SK-N-SH (cell line): ENCODE data around the gene RPUSD3. TPM values are rescaled to one million over a fixed set of nuclear protein-coding genes. Genes with fewer than 3 reads are reported as not detected.

Experiments used
- CTCF ChIA-PET: fragments of 300-600, 350-600 bp; formaldehyde crosslinking; extraction: SDS; loops from one replicate; lab custom pipeline; 2021; lab: Yijun Ruan, JAX
- POLR2A ChIA-PET: fragments of 350-600 bp; sonication (Branson Sonifier 250); formaldehyde crosslinking; extraction: SDS; loops from one replicate; lab custom pipeline; 2020; ENCODE audit warnings: antibody characterized with exemption, inconsistent platforms; lab: Yijun Ruan, JAX
- DNase-seq: peaks from one replicate; pipeline ENCODE4 v3.0.0; 2012
- H2AFZ ChIP-seq: fragments of 200-600 bp; sonication (generic); 2 replicates; pipeline ENCODE4 v1.8.1; 2016; ENCODE audit warnings: antibody characterized with exemption, mild to moderate bottlenecking, low read depth
- H3F3A ChIP-seq: fragments of 200-600 bp; sonication (generic); replicated peaks from 2 replicates; pipeline ENCODE3; 2016; ENCODE audit warnings: antibody characterized with exemption, mild to moderate bottlenecking; ENCODE audit not compliant: insufficient read depth
- H3K27ac ChIP-seq, 2 experiments: fragments of 200-500 bp in 1 of 2; fragments of 200-600 bp in 1 of 2; sonication (Bioruptor generic) in 1 of 2; sonication (generic), shearing (Covaris generic) in 1 of 2; 2 replicates each; pipeline versions ENCODE4 v1.5.1 to v1.6.1; 2014 to 2016; ENCODE audit warnings: low read depth in 2 of 2, inconsistent platforms in 1 of 2, low read length in 1 of 2, mild to moderate bottlenecking in 1 of 2, mixed read lengths in 1 of 2
- H3K27me3 ChIP-seq: fragments of 200-600 bp; sonication (generic), shearing (Covaris generic); 2 replicates; pipeline ENCODE4 v1.6.1; 2016; ENCODE audit warnings: mixed run types; ENCODE audit not compliant: insufficient read depth
- H3K36me3 ChIP-seq, 2 experiments: fragments of 200-500 bp in 1 of 2; fragments of 200-600 bp in 1 of 2; sonication (Bioruptor generic) in 1 of 2; sonication (generic) in 1 of 2; replicated peaks in 1 of 2; 2 replicates each; pipeline versions ENCODE3 to v1.5.1; 2014 to 2016; ENCODE audit warnings: low read length in 1 of 2, mild to moderate bottlenecking in 1 of 2; ENCODE audit not compliant: insufficient read depth in 2 of 2, control insufficient read depth in 1 of 2
- H3K4me1 ChIP-seq, 2 experiments: fragments of 200-500 bp in 1 of 2; fragments of 200-600 bp in 1 of 2; sonication (Bioruptor generic) in 1 of 2; sonication (generic), shearing (Covaris generic) in 1 of 2; 2 replicates each; pipeline versions ENCODE4 v1.5.1 to v1.6.1; 2014 to 2016; ENCODE audit warnings: low read depth in 1 of 2, low read length in 1 of 2, mixed run types in 1 of 2; ENCODE audit not compliant: insufficient read depth in 2 of 2, control insufficient read depth in 1 of 2
- H3K4me2 ChIP-seq: fragments of 200-600 bp; sonication (generic), shearing (Covaris generic); 2 replicates; pipeline ENCODE4 v1.6.1; 2017; ENCODE audit warnings: mixed run types
- H3K4me3 ChIP-seq, 2 experiments: fragments of 200-500 bp in 1 of 2; fragments of 200-600 bp in 1 of 2; sonication (Bioruptor generic) in 1 of 2; sonication (generic), shearing (Covaris generic) in 1 of 2; 2 replicates each; pipeline versions ENCODE4 v1.5.1 to v1.8.1; 2014 to 2016; ENCODE audit warnings: low read depth in 2 of 2, inconsistent platforms in 1 of 2, low read length in 1 of 2, mild to moderate bottlenecking in 1 of 2, mixed read lengths in 1 of 2, moderate library complexity in 1 of 2
- H3K79me2 ChIP-seq: fragments of 200-600 bp; sonication (generic); 2 replicates; pipeline ENCODE4 v1.8.1; 2017; ENCODE audit warnings: mild to moderate bottlenecking; ENCODE audit not compliant: insufficient read depth
- H3K9ac ChIP-seq: fragments of 200-600 bp; sonication (generic); 2 replicates; pipeline ENCODE4 v1.6.1; 2017; ENCODE audit warnings: mixed run types
- H3K9me2 ChIP-seq: fragments of 200-600 bp; sonication (generic); 2 replicates; pipeline ENCODE4 v1.6.1; 2017; ENCODE audit warnings: mixed run types
- H3K9me3 ChIP-seq: fragments of 200-600 bp; sonication (generic); 2 replicates; pipeline ENCODE4 v1.6.1; 2017; ENCODE audit warnings: mixed run types, mild to moderate bottlenecking, moderate library complexity
- H4K20me1 ChIP-seq: fragments of 200-600 bp; sonication (generic); 2 replicates; pipeline ENCODE4 v1.6.1; 2017; ENCODE audit warnings: mild to moderate bottlenecking, mixed run types; ENCODE audit not compliant: insufficient read depth
- CHD2 ChIP-seq: fragments of 150-350 bp; IDR thresholded peaks from 2 replicates; pipeline ENCODE4 v1.6.1; 2018; ENCODE audit warnings: low read length; ENCODE audit not compliant: partially characterized antibody
- ELF1 ChIP-seq: IDR thresholded peaks from 2 replicates; pipeline ENCODE4 v1.4.0; 2012
- FOXJ3 ChIP-seq: sonication (generic); formaldehyde crosslinking; IDR thresholded peaks from 2 replicates; pipeline ENCODE4 v1.5.1; 2020; ENCODE audit warnings: mild to moderate bottlenecking, missing genetic modification reagents
- JUND ChIP-seq: IDR thresholded peaks from 2 replicates; pipeline ENCODE4 v1.4.0; 2012
- REST ChIP-seq: IDR thresholded peaks from 2 replicates; pipeline ENCODE4 v1.6.1; 2012; ENCODE audit warnings: mild to moderate bottlenecking, low read depth, low read length, moderate library complexity
- RFX5 ChIP-seq: IDR thresholded peaks from 2 replicates; pipeline ENCODE4 v1.6.1; 2012; ENCODE audit warnings: mild to moderate bottlenecking, improper control_type of control experiment, low read length
- SIN3A ChIP-seq: IDR thresholded peaks from 2 replicates; pipeline ENCODE4 v1.6.1; 2012; ENCODE audit warnings: low read depth, mild to moderate bottlenecking, low read length, moderate library complexity, borderline replicate concordance
- TEAD4 ChIP-seq: IDR thresholded peaks from 2 replicates; pipeline ENCODE4 v1.4.0; 2012; ENCODE audit warnings: mild to moderate bottlenecking, borderline replicate concordance; ENCODE audit not compliant: insufficient read depth
- USF2 ChIP-seq: fragments of 150-350 bp; IDR thresholded peaks from 2 replicates; pipeline ENCODE4 v1.6.1; 2017; ENCODE audit warnings: antibody characterized with exemption, low read length, low read depth, borderline replicate concordance
- YY1 ChIP-seq: IDR thresholded peaks from 2 replicates; pipeline ENCODE4 v1.4.0; 2012; ENCODE audit warnings: low read depth, mild to moderate bottlenecking
- WGBS: methylation state at CpG from one replicate; pipeline ENCODE4 v1.1.6; 2017; ENCODE audit warnings: low lambda C conversion rate; 5-methylcytosine and 5-hydroxymethylcytosine counted together
- polyA plus RNA-seq, 3 experiments: library from polyadenylated mRNA; depleted of rRNA; stranded (reverse); fragments of >200 nt; gene quantifications; 2 replicates each; pipeline ENCODE4 v1.2.3, GENCODE V29; 2012
- TF ChIP-seq, protein P1 (sequence below): fragments of 150-350 bp; IDR thresholded peaks from 2 replicates; pipeline ENCODE4 v1.6.1; 2016; ENCODE audit warnings: mild to moderate bottlenecking, low read depth, low read length

RPUSD3 gene
- polyA plus RNA-seq, 1 of the 3 experiments (the other 2 are of a cell fraction) = 43.4 TPM

GRCh38 chr3:9806137-9806536 is 37.7 kb downstream of the RPUSD3 start:
- Histone ChIP-seq H3K9me2 (no peaks in the 10 kb centered on the region), H3K36me3 (peaks cover 44 to 54% of the 10 kb centered on the region in 2 experiments)
- no peak for TF ChIP-seq YY1

DNA sequence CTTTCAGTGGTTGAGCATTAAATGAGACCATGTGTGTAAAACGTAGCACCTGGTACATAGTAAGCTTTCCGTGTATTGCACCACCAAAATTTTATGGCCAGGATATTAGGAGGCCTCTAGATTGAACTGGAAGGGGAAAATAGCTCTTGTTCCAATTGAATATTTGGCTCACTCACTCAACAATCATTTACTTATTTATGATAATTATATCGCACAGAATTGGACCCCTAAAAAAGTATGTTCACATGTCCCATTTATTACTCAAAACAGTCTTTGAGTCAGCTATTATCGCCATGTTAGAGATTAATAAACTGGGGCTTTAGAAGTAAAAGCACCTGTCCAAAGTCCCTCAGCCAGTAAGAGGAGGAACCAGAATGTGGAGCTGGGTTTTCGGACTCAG is 38.8 kb downstream of the RPUSD3 start:
- peaks cover 11% of the 10 kb centered on the region; the same call in 1 of the 2 replicates for H3K79me2 ChIP-seq
- no peaks in the 10 kb centered on the region for H3K9me3 ChIP-seq
- no peaks in the 10 kb centered on the region for H3K27me3 ChIP-seq
- H3K4me3 ChIP-seq = no peak overlapping the region
- POLR2A ChIA-PET = interaction anchor here (1.6 kb wide), 1 partner anchor 12 kb away, joined by 9 read pairs; the partner anchor contains the start of genes ARPC4 and TADA3
- peaks cover 0 to 10% of the 10 kb centered on the region in 2 experiments; a peak in 1 of 4 replicates for H3K4me1 ChIP-seq
- H2AFZ ChIP-seq = no peak overlapping the region
- no peak overlapping the region for H3K27ac ChIP-seq
- H4K20me1 ChIP-seq = no peaks in the 10 kb centered on the region
- H3K9me2 ChIP-seq = no peaks in the 10 kb centered on the region
- H3F3A ChIP-seq = peaks cover 42% of the 10 kb centered on the region
- no peak overlapping the region for H3K4me2 ChIP-seq
- peaks cover 54 to 60% of the 10 kb centered on the region in 2 experiments for H3K36me3 ChIP-seq
- TF ChIP-seq ELF1 = no peak
- TF ChIP-seq CHD2 = no peak
- TF ChIP-seq JUND = no peak
- no peak for TF ChIP-seq REST
- TF ChIP-seq, protein P1, sequence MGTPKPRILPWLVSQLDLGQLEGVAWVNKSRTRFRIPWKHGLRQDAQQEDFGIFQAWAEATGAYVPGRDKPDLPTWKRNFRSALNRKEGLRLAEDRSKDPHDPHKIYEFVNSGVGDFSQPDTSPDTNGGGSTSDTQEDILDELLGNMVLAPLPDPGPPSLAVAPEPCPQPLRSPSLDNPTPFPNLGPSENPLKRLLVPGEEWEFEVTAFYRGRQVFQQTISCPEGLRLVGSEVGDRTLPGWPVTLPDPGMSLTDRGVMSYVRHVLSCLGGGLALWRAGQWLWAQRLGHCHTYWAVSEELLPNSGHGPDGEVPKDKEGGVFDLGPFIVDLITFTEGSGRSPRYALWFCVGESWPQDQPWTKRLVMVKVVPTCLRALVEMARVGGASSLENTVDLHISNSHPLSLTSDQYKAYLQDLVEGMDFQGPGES = no peak
- no peak for TF ChIP-seq RFX5
- TF ChIP-seq USF2 = no peak
- no peak for TF ChIP-seq TEAD4
- TF ChIP-seq FOXJ3 = no peak
- no peak for TF ChIP-seq SIN3A
- TF ChIP-seq, all 33 proteins: peak for 0
- 90% methylated on average over 5 of the region's 5 CpGs for WGBS
- CTCF ChIA-PET = interaction anchor here (0.6 kb wide), 1 partner anchor 16 kb away, joined by 3 read pairs; no protein-coding TSS in a partner anchor
- H3K9ac ChIP-seq = no peak overlapping the region
- DNase-seq = no peak

More at GRCh38 chr3:9806137-9806536, 37.7 kb downstream of the RPUSD3 start:
- no peaks in the 10 kb centered on the region for H4K20me1 ChIP-seq
- no peak overlapping the region for H2AFZ ChIP-seq
- POLR2A ChIA-PET = interaction anchor here (0.8 to 1.6 kb wide), 2 partner anchors 13 kb away, joined by 3 to 9 read pairs; partner anchors contain the start of genes ARPC4 and TADA3
- no peak overlapping the region for H3K4me2 ChIP-seq
- H3K9ac ChIP-seq = no peak overlapping the region
- H3K9me3 ChIP-seq = no peaks in the 10 kb centered on the region
- CTCF ChIA-PET = no interaction called here
- H3K4me3 ChIP-seq = no peak overlapping the region
- H3K79me2 ChIP-seq = peaks cover 10% of the 10 kb centered on the region; the same call in 1 of the 2 replicates
- WGBS = 96% methylated on average over 12 of the region's 12 CpGs
- no peak overlapping the region for H3K27ac ChIP-seq
- H3F3A ChIP-seq = peaks cover 42% of the 10 kb centered on the region
- H3K27me3 ChIP-seq = no peaks in the 10 kb centered on the region
- no peak for DNase-seq
- H3K4me1 ChIP-seq = peaks cover 3 to 20% of the 10 kb centered on the region in 2 experiments; a peak in 1 of 4 replicates
